Limb (tissue), 2 donors: ENCODE data around the gene ANKDD1B.
"Not testable (repeated sequence)": the region's sequence is repeated elsewhere in the genome, so short reads cannot be mapped to it uniquely, and the experiment has no call there.

Experiments
- DNase-seq, 2 donors: peaks; one replicate each; pipeline ENCODE4 v3.0.0-alpha.2; 2016; ENCODE audit errors: extremely low spot score in 2 of 2

The ANKDD1B gene

GRCh38 chr5:75660678-75661465 is 49.6 kb downstream of the ANKDD1B start:
- no peak for DNase-seq

DNA sequence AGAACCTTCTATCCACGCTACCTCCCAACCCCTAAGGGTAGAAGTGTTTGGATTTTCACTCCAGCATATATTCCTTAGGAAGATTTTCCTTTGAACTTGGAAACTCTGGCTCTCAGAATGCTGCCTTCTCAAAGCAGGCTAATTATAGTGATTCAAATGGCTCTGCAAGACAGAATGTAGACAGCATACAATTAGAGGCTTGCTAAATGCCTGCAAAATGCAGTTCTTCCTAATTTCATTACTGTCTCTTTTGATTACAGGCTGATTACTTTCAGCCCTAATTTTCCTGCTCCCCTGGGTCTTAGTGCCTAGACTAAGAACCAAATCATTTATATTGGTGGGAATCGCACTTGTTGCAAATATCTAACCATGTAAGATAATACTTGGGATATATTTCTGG is 50.8 kb downstream of the ANKDD1B start:
- no peak for DNase-seq

DNA sequence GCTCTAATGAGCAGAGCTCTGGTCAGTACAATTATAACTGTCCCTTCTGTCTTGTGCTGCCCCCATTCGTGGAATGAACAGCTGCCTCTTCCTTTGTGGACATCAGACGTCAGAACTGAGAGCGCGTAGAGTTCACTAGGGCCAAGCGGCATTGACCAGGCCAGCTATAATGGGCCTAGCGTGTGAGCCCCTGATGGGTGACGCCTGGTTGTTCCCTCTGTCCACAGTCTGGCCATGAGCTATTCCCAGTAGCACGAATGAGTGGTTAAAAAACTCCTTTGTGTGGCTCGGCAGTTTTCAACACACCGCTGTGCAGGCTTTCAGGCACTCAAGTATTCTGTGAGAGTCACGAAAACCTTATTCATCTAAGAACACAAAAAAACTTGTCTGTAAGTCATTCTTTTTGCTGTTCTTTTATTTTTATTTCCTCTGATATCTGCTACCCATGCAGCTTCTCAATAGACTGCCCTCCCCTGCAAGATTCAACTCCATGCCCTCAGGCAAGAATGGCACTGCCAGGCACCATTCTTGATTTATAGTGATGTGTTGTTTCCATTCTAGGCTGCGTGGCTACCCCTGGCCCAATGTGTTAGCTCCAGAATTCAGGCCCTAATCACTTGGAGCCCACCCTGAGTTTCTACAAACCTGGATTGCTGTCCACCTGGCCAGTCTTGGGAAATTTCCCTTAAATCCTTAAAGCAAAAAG is 52.5 kb downstream of the ANKDD1B start:
- DNase-seq = no peak

DNA sequence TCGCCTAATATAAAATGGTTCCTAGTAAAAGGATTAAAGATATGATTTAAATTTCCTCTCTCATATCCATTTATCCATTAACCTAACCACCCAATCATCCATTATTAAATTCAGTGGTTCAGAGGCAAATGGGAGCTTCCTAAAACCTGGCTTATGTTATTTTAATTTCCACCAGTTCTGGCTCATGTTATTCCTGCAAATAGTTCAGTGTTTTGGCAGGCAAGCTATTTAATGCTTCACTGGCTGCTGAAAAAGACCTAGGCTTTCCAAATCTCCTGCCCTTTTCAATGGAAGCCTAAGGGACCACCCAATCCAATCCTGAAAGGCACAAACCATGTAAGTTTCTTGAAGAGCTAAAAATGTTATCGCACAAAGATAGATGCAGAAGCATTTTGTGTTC is 53.7 kb downstream of the ANKDD1B start:
- DNase-seq = no peak

DNA sequence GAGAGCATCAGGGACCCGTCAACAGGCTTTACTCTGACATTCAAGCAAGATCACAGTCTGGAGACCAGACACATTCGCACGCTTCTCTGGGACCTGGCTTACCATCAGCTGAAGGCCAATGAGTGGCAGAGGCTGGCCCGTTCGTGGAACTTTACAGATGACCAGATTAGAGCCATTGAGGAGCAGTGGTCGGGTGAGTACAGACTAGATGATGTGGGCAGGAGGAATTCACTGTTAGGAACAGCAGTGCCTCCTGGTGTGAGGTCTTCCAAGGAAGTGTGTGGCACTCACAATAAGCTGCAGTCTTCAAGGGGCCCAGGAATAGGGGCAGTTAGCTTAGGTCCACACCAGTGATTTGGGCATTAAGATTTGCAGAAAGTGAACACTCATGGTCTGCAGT is 55.5 kb downstream of the ANKDD1B start:
- no peak for DNase-seq

DNA sequence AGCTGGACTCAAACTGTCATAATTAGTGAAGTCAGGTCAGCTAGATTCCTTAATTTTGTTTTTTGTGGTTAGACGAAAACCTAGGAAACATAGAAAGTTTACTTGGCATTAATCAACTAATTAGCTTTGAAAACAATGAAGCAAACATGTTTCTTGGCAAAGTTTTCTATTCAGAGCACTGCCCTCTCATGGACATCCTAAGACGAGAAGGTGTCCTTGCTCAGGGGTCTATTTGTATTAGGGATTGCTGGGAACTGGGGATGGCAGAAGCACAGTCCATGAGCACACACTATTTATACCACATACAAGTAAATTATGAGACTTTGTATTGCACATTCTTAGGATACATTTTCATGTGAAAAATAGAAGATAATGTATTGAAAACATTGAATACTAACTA is 56.3 kb downstream of the ANKDD1B start:
- DNase-seq = no peak

- DNase-seq = no peak
These were observed 57.2 kb downstream of the ANKDD1B start for GRCh38 chr5:75668445-75668844.

- peak; percentile 30 to 49 for DNase-seq
These were observed 57.9 kb downstream of the ANKDD1B start for GRCh38 chr5:75668977-75669689.

DNA sequence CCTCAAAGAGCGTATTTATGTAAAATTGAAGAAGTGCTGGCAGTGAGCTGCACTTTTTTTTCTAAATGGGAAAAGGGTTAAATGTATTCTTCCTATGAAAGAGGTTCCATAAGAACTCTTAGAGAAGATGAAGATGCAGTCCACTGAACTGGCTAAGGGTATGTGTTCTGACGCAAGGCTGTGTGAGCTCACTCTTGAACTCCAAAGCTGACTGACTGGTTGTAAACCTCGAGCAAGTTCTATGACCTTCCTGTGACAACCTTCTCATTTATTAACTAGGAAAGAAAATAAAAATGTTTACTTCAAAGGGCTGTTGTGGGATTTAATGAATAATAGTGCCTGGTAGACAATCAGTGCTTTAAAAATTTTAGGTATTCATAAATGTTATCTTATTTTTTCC is 59.3 kb downstream of the ANKDD1B start:
- no peak for DNase-seq

- no peak for DNase-seq
These were observed 60.3 kb downstream of the ANKDD1B start for GRCh38 chr5:75671506-75671905.

DNA sequence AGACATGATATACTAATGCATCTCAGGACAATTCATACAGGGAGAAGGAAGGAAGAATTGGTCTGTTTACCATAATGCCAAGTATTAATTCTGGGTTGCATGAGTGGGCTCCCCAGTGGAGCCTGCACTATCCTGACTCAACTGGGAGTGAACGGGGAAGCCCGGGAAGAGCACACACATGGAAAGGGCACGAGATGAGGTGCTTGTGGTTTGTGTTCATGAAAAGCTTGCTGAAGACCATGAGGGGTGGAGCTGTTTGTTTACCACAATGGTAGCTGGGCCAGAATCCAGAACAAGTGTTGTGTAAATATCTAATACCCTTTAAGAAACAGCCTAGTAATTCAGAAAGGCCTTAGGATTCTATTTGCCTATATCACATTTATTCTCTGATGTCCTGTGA is 61.4 kb downstream of the ANKDD1B start:
- no peak for DNase-seq

- no peak for DNase-seq
These were observed 64.5 kb downstream of the ANKDD1B start for GRCh38 chr5:75675783-75676182.

- no peak for DNase-seq
These were observed 66.4 kb downstream of the ANKDD1B start for GRCh38 chr5:75677607-75678006.

GRCh38 chr5:75678155-75678554 is 66.9 kb downstream of the ANKDD1B start:
- no peak for DNase-seq

DNA sequence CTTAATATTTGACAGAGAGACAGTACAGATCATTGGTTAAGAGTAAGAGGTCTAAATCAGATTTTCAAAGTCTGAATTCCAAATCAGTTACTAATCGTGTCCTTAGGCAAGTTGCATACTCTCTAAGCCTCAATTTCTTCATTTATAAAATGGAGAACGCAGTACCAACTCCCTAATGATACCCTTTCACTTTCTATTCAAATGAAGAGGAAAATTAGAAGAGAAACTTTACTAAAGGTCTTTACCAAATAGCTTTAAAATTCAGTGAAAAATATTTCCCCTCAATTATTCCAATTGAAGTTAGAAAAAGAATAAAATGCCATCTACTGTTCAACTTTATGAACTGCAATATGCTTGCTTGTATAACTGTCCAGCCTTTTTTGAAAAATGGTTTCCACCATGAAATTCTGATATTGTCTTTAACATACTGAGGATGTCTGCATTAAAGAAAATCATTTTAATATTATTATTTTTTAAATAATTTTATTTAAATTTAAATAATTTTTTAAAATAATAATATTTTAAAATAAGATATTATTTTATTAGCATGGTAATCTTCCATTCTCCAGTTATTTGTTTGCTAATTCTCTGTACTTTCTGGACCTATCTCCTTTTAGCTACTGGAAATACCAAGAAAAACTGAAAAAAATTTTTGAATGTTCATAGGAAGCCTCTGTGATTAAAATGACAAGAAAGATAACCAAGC is 70.0 kb downstream of the ANKDD1B start:
- peak in 1 of 2 donors; percentile 81 for DNase-seq

- no peak for DNase-seq
These were observed 73.9 kb downstream of the ANKDD1B start for GRCh38 chr5:75685141-75685540.

- no peak for DNase-seq
These were observed 75.2 kb downstream of the ANKDD1B start for GRCh38 chr5:75686480-75686879.

GRCh38 chr5:75690669-75691068 is 79.4 kb downstream of the ANKDD1B start:
- DNase-seq = no peak

GRCh38 chr5:75694781-75695180 is 83.5 kb downstream of the ANKDD1B start:
- no peak for DNase-seq

- DNase-seq = not testable (repeated sequence)
These were observed 84.5 kb downstream of the ANKDD1B start for GRCh38 chr5:75695472-75696351.

- no peak for DNase-seq
These were observed 90.6 kb downstream of the ANKDD1B start for GRCh38 chr5:75701856-75702255.
